HG03097 (cell line): ENCODE results near the gene PGAM2.

ENCODE experiments used
- ATAC-seq: cut with Tn5 transposase; IDR thresholded peaks from one replicate; pipeline ENCODE4 v1.9.1; 2021; ENCODE audit not compliant: unreplicated experiment, low FRiP score

Gene PGAM2

DNA sequence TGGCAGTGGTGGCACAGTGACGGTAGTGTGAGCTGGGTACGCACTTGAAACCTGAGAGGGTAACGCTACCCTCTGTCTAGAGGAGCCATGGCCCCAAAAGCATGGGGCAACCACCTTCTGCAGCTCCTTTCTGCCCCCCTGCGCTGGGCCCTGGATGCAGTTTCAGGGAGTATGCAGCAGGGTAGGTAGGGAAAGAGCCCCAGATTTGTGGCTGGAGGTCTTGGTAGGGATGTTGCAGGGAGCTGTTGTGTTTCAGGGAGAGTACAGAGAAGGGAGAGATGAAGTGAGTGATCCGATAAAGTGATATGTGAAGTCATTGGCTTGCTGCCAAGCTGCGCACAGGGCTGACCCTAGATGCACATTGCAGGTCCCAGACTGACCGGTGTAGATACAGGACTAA is 2.7 kb upstream of the PGAM2 start:
- no peak for ATAC-seq

DNA sequence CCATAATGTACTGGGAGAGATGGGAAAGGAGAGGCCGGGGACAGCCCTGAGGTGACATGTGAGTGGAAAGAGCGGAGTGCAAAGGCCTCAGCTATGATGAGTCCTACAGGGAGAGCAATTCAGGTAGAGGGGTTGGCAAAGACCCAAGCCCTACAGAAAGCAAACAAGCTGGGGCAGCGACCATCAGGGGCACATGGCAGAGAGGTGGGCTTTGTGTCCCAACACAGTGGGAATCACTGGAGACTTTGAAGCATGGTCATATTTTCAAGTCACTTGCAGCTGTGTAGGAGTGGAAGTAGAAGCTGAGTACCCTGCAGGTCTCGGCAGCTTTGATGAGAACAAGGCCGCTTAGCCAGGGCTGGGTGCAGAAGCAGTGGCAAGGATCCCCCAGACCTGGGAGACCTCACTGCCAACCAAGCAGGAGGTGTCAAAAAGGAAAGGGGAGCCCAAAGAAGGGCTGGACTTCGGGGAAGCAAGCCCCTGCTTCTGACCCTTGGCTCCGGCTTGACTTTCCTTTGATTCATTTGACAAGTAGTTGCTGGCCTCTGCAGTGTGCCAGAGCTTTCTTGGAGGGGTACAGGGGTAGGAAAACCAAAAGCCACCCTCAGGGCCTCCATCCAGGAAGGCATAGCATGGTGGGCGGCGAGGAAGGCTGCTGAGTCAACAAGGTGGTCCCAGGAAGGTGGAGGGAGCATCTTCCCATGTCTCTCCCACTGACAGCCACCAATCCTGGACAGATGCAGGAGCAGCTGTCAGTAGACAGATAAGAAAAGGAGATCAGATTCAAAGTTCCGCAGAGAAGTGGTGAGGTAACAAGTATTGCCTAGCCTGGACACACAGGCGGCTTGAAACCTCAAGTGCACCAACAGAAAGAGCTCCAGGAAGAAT is 1.9 kb upstream of the PGAM2 start:
- ATAC-seq, result no peak

DNA sequence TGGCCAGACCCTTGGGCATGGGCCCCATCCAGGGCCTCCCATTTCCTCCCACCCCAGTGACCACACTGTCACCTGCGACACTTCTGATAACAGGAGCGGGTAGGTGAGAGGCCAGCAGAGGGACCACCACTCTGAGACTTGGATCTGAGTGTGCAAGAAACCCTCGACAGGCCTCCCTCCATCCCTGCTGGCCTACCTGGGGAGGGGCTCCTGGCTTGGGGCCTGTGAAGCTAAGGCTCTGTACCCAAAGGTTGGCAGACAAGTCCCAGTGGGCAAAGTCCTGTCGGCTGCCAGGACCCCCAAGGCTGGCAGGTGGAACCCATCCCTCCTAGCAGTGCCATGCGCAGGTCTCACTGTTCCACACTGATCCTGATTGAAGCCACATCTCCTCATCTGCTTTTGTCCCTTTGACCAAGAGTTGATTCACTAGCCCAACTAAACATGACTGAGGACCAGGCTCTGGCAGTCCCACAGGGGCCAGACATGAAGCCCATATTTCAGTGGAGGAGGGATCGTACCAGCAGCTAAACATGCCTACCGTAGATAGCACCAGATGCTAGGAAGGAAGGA is 1.2 kb upstream of the PGAM2 start:
- no peak for ATAC-seq

DNA sequence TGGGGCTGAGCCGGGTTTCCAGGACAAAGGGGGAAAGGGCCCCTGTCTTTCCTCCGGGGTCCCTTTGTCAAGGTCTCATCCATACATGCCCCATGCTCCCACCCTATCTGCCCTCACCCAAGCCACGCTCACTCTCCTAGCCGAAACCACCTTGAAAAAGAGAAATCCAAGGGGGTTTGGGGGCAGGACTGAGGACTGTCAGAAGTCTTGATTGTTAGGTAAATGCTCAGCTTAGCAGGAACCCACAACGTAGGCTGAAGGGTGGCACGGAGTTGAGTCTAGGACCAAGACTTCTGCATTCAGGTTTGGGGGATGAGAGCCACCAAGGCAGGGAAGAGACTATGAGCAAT is 719 bp upstream of the PGAM2 start:
- ATAC-seq, result no peak

DNA sequence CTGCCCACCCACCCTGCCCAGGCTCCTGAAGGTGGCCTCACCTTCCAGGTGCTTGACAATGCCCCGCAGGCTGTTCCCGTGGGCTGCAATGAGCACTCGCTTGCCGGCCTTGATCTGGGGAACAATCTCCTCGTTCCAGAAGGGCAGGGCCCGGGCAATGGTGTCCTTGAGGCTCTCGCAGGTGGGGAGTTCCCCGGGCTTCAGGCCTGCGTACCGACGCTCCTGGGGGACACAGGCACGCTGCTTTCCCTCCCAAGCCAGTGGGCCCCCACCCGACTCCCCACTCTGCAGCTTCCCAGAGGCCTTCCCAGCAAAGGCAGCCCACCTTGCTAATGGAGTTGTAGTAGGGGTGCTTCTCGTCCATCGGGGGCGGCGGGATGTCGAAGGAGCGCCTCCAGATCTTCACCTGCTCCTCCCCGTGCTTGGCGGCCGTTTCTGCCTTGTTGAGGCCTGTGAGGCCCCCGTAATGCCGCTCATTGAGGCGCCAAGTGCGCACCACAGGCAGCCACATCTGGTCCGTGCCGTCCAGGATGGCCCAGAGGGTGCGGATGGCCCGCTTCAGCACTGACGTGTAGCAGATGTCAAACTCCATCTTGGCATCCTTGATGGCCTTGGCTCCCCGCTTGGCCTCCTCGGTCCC is 456 bp downstream of the PGAM2 start:
- no peak for ATAC-seq

DNA sequence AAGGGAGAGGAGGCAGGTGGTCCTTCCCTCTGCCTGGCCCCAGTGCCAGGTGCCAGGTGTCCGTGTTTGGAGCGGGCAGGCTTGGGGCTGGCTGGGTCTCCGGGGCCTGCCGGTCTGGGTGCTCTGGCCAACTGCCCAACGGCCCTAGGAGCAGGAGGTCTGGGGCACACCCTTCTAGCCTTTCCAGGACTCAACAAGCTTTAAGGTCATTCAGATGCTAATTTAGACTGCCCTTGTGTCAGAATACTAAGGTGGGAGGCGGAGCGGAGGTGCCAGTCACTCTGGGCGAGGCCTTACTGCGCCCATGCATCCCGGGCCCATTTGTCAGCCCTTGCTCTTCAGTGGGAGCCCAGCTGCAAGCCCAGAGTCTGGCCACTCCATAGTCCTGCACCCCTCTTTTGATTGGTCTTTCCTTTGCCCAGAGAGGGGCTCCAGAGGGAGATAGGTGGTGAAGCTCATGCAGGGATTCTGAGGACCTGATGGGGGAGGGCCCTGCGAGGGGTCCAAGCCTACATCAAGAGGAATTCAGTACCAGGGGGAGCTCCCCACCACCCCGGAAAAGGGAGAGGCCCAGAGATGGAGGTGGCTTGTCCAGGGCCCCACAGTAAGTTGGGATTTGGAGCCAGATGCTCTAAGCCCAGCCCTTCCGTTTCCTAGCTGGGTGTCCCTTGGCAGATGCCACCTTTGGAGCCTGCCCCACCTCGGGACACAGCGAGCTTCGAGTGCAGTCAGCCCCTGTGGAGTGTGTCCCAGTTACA is 1.3 kb downstream of the PGAM2 start:
- no peak for ATAC-seq

DNA sequence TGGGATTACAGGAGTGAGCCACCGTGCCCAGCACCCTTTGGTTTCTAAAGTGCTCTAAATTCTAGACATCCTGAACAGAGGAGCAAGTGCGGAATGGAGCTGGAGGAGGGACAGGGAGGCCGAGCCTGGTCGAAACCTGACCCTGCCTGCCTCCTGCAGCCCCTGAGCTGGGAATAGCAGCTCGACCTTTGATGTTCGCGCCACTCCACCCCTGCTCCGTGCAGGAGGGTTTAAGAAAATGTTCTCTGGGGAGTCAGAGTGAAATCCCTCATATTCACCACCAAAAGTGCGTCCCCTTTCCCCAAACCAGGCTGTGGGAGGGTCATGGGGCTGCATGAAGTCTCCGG is 1.8 kb downstream of the PGAM2 start:
- no peak for ATAC-seq

DNA sequence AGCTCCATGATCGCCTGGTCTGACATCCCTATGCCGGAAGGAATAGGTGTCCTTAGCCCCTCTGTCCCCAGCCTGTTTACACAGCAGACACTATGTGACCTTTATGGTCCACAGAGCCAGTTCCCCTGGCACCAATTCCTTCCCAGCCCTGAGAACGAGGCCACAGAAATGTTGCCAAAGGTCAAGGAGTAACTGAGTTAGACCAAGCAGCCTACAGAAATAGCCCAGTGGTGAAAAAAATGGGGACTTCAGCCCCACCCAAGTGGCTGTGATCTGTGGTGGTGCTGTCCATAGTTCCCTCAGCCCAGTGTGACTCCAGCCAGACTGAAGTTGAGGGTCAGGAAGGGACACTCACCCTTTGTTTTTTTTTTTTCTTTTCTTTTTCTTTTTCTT is 2.5 kb downstream of the PGAM2 start:
- ATAC-seq, result no peak

DNA sequence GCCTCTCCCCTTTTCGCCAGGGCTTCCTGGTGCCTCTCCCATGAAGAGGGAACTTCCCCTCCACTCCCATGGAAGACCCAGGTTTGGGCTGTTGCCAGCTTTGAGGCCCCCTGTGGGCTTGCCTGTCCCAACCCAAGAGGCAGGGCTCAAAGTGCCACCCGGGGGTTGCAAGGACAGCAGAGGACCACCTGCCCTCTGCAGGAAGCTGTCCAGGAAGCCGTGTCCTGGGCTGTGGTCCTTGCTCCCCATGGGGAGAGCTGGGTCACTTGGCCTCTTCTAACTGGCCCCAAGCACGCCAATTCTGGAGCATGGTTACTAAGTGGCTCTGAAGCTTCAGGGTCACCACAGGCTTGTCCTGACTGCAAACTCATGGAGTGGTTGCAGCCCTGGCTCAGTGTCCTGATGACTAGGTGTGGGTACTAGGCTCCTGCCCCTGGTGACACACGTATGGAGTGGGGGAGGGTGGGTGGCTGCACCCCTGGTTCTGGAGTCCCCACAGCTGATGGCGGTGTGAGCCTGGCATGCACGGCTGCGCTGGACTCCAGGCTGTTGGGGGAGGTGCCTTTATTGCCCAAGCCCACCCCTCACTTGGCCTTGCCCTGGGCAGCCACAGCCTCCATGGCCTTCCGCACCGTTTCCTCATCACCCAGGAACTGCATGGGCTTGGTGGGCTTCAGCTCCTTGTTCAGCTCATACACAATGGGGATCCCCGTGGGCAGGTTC is 3.0 kb downstream of the PGAM2 start:
- no peak for ATAC-seq

DNA sequence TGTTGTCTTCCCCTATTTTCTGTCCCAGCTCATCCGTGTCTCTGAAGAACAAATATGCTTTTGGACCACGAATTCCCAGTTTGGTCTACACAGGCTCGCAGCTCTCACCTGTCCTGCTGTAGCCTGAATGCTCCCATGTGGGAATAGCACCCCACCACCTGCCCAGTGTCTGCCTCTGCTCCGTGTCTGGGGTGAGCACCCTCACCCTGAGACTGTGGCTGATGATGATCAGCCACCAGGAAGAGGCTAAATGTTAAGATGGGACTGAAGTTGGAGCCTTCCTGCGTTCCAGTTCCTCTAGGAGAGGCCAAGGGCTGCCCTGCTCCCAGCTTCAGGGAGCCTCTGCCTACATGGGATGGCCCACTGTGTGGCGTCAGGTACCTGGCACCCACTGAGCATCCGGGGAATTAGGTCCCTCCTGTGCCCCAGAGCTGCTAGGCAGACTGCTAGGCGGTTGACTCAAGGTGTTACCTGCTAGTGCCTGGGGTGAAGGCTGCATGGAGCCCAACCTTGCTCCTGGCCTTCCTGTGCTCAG is 3.7 kb downstream of the PGAM2 start:
- no peak for ATAC-seq

DNA sequence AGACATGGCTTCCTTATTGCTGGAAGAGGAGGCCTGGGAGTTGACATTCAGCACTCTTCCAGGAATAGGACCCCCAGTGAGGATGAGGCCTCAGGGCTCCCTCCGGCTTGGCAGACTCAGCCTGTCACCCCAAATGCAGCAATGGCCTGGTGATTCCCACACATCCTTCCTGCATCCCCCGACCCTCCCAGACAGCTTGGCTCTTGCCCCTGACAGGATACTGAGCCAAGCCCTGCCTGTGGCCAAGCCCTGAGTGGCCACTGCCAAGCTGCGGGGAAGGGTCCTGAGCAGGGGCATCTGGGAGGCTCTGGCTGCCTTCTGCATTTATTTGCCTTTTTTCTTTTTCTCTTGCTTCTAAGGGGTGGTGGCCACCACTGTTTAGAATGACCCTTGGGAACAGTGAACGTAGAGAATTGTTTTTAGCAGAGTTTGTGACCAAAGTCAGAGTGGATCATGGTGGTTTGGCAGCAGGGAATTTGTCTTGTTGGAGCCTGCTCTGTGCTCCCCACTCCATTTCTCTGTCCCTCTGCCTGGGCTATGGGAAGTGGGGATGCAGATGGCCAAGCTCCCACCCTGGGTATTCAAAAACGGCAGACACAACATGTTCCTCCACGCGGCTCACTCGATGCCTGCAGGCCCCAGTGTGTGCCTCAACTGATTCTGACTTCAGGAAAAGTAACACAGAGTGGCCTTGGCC is 4.3 kb downstream of the PGAM2 start:
- ATAC-seq, result no peak

DNA sequence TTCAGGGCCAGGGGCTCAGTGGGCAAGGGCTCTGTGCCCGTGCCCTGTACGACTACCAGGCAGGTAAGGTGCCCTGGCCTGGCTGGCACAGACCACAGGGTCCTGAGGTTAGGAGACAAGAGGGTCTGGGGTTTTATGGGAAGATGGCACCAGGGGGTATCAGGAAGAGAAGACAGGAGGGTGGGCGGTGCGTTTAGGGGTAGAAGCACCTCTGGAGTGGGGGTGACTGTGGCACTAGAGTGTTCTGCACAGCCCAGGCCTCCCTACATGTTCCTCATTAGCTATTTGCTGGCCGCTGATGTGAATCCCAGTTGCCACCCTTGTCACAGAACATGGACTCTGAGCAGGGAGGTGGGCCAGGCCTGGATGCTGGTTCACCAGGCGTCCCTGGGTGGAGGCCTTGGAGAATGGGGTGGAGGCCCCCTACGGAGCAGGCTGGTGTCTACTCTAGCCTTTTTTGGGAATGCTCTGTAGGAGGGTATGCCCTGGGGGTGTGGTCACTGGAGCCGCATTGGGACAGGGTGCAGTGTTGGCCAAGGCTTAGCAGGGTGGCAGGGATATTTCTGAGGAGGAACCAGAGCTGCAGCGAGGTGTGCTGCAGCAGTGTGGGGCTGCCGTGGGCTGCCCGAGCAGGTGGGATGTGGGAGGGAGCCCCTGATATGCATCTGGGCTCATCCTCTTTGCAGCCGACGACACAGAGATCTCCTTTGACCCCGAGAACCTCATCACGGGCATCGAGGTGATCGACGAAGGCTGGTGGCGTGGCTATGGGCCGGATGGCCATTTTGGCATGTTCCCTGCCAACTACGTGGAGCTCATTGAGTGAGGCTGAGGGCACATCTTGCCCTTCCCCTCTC is 5.0 kb downstream of the PGAM2 start:
- no peak for ATAC-seq

DNA sequence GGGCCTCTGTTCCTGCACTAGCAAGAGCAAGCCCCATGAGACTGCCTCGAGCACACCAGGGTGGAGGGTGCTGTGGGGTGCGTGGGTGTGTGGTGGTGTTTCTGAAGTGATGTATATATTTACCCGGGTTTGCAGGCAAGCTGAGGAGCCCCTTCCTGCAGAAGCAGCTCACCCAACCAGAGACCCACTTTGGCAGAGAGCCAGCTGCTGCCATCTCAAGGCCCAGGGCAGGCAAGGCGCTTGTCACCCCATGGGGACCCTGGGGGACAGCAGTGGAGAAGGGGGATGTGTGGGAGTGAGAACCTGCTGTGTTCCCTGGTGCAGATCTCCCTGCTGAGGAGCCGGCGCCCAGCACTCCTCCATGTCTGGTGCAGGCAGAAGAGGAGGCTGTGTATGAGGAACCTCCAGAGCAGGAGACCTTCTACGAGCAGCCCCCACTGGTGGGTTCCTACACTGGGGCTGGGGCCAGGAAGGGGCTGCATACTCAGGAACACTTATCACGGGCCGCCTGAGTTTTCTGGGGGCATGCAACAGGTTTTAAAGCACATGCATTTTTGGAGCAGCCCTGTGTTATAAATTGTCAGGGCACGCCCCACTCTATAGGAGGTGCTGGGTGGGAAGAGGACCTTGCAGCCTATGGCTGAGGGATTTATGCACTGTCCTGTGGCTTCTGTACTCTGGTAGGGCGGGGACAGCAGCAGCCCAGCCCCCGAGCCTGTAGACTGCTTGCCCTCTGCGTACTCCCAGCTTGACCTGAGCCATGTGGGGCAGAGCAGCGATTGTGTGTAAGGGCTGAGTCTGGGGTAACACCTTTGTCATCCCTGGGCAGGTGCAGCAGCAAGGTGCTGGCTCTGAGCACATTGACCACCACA is 5.9 kb downstream of the PGAM2 start:
- no peak for ATAC-seq

DNA sequence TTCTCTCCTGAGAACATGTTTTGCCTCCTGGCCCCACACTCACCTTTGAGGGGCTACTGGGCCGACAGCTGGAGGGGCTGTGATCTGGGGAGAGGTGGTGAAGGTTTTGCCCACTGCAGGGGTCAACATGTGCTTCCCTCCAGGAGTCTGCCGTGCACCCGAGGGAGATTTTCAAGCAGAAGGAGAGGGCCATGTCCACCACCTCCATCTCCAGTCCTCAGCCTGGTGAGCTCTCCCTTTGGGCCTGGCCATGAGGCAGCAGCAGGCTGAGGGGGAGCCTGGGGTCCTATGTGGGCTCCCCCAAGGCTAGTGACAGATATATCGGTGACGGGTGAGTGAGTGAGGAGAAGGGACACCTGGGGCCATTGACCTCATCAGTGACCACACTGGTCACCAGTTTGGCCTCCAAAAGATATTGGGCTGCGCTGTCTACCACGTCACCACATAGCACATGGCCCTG is 6.6 kb downstream of the PGAM2 start:
- ATAC-seq, result no peak

DNA sequence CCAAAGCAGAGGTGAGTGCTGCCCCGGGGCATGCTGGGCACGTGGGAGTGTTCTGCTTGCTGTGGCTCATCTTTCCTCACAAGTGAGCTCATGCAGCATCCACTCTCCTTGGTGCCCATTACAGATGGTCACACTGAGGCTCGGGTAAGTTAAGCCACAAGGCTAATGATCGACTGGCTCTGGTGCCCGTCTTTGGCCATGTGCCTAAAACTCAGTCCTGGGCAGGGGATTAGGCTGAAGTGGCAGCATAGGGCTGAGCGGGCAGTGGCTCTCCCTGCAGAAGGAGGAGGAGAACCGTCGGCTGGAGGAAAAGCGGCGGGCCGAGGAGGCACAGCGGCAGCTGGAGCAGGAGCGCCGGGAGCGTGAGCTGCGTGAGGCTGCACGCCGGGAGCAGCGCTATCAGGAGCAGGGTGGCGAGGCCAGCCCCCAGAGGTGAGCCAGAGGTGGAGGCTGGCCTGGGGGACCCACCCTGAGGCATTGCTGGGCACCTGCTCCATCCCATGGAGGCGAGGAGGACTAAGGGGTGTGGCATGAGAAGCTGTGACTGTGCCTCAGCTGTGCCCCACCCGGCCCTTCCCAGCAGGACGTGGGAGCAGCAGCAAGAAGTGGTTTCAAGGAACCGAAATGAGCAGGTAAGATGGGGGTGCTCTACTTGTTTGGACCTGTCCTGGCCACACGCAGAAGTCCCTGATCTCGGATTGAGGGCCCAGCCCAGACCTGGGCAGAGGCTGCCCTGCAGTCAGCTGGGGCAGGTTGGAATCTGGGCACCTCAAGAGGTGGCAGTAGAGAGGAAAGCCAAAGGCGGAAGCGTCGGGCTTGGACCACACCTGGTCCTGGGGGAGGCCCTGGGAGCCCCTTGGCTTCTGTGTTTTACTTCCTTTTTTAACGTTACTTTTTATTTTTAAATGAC is 7.3 kb downstream of the PGAM2 start:
- ATAC-seq, result no peak

DNA sequence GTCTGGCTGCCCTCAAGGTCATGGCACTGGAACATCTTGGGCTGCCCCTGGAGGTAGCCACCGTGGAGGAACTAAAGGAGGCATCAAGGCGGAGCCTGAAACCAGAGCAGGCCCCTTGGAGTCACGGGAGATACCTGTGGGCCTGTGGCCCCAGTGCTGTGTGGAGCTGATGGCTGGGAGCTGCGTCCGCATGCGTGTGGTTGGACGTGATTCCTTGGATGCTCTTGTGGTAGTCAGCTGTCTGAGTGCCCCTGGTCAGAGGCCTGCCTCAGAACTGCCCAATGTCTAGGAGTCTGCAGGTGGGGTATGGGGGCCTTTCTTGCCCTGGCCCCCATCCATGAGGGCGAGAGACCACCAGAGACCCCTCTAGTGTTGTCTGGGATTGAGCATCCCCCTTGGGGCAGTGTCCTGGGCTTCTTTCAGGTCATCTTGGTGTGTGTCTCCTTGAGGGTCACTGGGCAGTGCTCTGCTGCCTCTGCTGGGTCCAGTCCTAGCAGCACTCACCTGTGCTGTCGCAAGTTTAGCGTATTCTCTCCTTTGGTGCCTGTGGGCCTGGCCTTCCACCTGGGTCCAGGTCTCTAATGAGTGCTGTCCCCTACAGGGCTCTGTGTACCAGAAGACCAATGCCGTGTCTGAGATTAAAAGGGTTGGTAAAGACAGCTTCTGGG is 8.1 kb downstream of the PGAM2 start:
- no peak for ATAC-seq
